NCI-H187 treated with DMSO at 0.1 percent for 48 hours (cell line): Measurements from ENCODE around the gene ZKSCAN1.

ENCODE experiments used
- DNase-seq: peaks from one replicate; lab custom pipeline; 2025; lab: John Stamatoyannopoulos, UW

The ZKSCAN1 gene

DNA sequence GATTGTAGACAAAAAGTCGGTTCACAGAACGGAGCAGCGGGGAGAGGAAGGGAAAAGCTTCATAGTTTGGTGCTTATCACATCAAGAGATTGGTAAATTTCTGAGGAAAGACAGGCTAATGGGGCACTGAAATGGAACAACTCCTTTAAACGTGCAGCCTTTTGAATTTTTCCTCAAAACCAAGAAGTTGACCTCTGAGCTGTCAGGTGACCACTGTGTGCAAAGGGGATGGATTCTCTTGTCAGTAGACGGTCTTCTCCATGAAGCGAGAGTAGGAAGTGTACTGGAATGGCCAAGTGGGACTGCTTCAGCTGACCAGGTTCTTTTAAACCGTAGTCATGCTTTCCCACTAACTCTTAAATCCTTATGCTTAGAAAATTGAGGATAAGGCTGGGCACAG, 22.9 kb downstream of the ZKSCAN1 start:
- no peak for DNase-seq

DNA sequence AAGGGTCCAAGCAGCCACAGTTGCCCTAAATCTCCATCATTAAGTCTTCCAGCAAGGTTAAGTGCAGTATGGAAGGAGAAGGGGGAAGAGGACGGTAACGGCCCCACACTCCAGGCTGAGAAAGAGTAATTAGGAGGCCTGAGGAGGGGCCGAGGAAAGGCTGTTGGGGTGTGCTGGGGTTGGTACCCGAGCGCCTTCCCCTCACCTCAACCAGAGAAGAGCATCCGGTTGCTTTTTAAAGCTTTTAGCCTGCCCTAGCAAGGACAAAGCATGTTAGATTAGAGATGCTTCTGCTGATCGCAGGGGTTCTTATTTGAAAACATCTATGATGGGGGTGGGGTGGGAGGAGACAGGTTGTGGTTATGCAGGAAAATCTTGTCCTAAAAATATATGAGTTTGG, 25.2 kb downstream of the ZKSCAN1 start:
- DNase-seq: no peak

DNA sequence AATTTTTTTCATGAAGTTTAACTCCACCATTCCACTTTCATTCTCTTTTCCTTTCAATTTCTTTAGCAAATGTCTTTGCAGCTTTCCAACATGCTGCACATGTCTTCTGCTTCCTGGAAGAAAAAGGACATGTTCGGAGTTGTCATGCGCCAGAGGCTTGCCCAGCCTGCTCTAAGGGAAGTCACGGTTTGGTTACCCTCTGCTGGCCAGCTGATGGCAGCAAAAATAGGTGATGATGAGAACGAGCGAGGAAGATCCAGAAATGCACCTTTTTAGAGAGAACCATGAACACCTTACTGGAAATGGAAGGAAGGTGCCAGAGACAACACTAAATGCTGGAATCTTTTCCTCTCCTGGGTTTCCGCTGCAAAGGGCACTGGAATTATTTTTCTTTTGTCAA, 29.3 kb downstream of the ZKSCAN1 start:
- DNase-seq: no peak

DNA sequence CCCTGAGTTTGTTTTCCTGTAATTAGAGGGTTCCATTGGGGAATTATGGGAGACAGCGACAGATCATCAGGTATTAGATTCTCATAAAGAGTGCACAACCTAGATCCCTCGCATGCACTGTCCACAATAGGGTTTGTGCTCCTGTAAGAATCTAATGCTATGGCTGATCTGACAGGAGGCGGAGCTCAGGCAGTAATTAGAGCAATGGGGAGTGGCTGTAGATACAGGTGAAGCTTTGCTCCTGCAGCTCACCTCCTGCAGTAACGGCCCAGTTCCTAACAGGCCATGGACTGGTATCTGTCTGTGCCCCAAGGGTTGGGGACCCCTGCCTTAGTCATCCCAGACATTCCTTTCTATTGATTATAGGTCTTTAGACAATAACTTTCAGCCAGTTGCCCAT, 33.3 kb downstream of the ZKSCAN1 start:
- DNase-seq: no peak

DNA sequence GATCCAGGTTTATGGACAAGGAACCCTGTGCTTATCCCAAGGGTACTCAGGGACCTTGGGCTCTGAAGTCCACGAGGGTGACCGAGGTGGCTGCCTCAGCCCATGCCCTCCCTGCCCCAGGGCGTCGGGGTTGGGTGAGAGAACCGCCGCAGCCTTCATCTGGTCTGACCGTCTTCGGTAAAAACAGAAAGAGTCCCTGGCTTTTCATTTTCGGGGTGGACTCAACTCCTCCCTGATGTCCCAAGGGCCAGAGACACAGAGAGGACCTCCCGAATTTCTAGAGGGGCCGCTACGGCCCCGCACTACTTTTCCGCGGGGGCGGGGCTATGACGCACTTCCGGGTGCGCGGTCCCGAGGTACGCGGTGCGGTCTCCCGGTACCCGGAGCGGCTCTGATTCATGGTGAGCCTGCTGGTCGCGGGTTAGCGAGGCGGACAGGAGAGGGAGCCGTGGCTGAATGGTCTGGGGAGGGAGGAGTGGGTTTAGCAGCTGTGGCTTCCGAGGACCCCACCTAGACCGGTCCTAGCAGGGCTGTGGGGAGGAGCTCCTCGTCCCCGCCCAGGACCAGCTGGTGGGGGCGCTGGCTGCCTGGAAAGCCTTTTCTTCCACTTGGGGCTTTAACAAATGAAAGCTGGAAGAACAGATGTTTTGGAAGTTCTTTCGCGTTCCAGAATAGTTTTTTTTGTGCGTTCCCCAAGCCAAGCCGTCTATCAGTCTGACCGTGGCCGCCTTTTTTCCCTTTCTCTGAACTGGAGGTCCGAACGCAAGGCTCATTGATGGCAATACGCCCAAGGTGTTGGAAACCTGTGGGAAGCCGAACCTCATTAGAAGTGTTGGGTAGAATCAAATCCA, 34.3 kb downstream of the ZKSCAN1 start, which contains the start of gene ZSCAN21:
TSS of gene ZSCAN21 (plus strand) at position 334 of the 851 bp plus-strand sequence. CDS start 7,233 bp downstream, outside the sequence.
- DNase-seq: peak; percentile 15

DNA sequence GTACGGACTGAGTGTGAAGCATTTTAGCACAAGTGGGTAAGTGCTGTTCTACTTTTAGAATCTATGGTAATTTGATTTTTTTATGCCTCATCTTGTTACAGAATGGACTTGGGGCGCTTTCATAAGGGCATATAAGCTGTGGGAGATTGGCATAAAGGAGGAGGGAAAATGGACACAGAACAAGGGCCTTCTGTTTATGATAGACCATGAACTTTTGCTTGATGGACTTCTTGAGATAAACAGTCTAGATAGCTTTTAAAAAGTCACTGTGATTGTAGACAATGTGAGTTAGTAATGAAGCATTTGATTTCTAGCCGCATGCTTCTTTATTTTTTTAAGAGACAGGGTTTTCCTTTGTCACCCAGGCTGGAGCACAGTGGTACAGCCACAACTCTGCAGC, 36.2 kb downstream of the ZKSCAN1 start:
- no peak for DNase-seq

DNA sequence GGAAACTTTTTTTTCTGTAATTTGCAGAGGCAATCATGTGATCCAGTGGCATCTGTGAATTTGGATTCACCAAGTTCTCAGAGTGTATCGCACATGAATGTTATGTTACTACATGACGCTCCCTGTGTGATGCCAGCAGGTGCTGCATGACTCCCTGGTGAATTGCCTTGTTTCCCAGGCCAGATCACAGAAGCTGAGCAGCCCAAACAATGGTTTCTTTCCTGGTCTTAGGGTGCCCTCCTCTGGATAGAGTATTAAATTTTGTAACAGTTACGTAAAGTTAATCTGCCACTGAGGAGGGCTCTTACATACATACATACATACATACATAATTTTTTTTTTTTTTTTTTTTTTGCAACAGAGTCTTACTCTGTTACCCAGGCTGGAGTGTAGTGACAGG, 37.8 kb downstream of the ZKSCAN1 start:
- DNase-seq: no peak

DNA sequence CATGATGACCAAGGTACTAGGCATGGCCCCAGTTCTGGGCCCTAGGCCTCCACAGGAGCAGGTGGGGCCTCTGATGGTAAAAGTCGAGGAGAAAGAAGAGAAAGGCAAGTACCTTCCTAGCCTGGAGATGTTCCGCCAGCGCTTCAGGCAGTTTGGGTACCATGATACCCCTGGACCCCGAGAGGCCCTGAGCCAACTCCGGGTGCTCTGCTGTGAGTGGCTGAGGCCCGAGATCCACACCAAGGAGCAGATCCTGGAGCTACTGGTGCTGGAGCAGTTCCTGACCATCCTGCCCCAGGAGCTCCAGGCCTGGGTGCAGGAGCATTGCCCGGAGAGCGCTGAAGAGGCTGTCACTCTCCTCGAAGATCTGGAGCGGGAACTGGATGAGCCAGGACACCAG, 41.6 kb downstream of the ZKSCAN1 start:
- no peak for DNase-seq

DNA sequence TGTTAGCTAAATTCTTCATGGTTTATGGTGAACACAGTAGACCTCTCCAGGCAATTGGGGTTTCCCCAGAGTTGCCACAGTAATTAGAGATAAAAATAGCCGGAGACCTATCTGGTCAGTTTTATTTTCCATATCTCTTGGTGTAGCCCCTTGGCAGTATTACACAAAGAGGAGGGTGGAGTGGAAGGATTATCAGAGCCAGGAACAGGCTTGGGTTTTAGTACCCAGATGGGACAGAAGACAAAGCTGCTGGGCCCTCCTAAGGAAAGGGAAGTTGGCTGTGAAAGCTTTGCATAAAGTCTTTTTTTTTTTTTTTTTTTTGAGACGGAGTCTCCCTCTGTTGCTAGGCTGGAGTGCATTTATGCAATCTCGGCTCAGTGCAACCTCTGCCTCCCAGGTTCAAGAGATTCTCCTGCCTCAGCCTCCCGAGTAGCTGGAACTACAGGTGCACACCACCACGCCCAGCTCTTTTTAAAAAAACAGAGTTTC, 43.9 kb downstream of the ZKSCAN1 start:
- DNase-seq: no peak

DNA sequence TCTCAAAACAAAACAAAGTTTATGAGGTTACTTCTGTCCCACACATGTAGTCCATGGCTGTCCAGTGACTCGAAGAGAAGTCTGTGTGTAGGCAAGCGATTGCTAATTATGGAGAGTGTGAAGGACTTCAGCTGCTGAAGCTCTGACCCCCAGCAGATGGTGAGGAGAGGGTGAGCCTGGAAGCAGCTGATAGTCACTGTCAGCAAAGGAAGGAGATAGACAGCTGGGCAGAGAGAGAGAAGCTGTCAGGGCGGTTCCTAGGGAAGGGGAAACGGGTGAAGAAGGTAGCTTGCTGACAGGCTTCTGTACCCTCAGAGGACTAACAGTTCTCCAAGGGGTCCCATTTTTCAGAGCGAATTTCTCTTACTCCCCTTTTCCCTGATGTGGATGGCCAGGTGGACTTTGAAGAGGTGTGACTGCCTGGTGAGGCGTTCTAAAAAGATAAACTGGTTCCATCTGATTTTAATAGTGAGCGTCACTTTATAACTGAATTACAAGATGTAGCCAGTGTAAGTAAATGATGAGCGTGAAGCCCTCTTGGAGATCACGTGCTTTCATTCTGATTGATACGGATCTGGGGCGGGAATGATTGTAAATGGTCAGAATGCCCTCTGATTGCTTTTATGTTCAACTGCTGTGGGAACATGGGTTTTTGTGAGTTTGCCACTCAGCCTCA, 46.3 kb downstream of the ZKSCAN1 start:
- DNase-seq: no peak

DNA sequence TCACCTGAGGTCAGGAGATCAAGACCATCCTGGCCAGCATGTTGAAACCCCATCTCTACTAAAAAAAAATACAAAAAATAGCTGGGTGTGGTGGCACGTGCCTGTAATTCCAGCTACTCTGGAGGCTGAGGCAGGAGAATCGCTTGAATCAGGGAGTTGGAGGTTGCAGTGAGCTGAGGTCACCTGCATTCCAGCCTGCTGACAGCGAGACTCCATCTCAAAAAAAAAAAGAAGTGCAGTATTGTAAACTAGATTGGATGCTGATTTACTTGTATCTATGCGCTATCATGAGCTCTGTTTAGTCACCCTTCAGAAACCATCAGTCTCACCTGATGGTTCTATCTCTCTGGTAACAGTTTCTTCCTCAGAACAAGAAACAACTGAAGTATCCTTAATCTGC, 48.0 kb downstream of the ZKSCAN1 start:
- no peak for DNase-seq

DNA sequence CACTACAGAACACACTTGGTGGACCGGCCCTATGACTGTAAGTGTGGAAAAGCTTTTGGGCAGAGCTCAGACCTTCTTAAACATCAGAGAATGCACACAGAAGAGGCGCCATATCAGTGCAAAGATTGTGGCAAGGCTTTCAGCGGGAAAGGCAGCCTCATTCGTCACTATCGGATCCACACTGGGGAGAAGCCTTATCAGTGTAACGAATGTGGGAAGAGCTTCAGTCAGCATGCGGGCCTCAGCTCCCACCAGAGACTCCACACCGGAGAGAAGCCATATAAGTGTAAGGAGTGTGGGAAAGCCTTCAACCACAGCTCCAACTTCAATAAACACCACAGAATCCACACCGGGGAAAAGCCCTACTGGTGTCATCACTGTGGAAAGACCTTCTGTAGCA, 48.8 kb downstream of the ZKSCAN1 start:
- no peak for DNase-seq

DNA sequence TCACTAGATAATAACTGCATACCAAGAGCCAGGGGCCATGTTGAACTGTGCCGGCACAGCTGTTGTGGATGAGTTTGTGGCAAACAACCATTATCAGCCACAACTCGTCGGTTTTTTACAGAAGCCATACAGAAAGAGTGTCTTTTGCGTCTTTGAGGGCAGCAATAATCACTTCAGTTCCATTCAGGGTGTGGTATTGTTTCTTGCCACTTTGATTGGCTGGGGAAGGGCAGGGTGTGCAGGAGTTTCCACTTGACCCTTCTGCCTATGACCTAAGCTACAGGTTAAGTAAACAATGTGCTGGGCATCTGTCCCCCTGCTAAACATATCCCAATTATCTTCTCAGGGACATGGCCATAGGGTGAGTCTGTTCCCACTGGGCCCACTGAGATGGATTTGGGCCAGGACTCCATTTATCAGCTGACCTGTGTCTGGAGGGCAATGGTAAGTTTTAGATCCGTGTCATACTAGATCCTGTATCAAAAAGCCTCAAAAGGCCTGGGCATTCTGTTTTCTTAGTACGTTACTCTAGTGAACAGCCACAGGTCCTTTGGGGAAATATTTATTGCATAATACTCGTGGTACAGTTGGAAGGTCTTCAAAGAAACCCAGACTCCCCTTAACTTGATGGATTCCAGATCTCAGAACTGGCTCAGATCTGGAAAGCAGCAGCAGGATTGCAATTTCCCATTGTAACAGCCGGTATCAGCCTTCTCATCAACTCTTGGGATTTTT, 50.2 kb downstream of the ZKSCAN1 start:
- no peak for DNase-seq

DNA sequence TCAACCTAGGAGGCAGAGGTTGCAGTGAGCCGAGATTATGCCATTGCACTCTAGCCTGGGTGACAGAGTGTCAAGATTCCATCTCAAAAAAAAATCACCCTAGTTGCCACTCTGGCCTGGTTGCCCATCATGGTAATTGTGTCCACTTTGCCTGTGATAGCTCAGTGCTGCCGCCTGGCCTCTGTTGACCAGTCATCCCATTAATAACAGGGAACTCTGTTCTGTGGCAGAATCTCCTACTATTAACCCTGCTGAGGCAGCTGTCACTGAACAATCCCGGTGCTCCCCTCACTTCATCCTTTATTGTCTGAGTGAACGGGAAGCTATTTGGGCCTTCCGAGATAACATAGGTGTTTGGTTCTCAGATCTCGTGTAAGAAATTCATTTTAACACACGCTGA, 51.6 kb downstream of the ZKSCAN1 start:
- no peak for DNase-seq

DNA sequence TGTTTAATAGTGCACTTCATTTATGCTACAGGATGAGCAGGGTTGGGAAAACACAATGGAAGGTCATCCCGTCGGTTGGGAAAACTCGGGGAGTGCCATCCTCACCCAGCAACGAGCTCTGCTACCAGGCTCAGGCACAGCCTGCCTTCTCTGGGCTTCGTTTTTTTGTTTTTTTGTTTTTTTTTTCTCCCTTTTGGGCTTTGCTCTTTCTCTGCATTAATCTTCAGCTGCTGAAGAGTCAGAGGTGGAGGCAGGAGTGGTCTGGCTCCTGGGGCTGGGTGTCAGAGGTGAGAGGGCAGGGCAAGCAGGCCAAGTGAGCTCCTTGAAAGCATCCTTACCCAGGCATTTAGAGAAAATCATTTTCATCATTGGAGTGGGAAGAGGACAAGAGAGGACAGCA, 54.6 kb downstream of the ZKSCAN1 start:
- DNase-seq: no peak

DNA sequence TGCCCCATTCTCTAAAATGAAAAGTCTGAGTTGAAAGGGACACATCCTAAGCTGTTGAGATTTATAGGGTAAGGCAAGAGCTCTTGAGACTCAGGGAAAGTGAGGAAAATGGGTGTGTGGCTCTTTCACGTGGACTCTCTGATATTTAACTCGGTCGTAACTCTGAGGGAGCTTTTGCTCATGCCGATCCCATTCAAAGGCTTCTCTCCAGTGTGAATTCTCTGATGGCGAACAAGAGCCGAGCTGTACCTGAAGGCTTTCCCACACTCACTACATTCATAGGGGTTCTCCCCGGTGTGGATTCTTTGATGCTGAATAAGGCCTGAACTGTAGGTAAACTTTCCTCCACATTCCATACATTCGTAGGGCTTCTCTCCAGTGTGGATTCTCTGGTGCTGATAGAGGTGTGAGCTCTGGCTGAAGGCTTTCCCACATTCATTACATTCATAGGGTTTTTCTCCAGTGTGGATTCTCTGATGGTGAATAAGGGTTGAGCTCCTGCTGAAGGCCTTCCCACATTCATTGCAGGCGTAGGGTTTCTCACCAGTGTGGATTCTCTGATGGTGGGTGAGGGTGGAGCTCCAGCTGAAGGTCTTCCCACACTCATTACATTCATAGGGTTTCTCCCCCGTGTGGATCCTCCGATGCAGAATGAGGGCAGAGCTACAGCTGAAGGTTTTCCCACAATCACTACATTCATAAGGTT, 55.8 kb downstream of the ZKSCAN1 start:
- DNase-seq: no peak

DNA sequence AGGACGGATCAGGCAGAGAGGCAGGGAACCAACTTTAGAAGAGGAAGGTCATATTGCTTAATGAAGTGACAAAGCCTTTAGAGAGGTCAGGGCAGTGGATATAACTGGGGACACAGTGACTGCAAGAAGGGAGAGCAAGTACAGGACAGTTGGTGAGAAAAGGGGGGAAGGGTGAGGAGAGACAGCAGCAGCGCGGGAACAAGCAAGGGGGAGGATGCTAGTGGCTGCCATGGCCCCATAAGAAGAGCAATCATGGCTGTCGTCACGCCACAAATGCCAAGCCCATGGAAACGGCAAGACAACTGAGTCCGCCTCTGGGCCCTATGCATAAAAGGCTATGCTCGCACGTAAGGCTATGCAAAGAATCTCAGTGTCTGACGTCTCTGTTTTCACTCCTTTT, 57.1 kb downstream of the ZKSCAN1 start:
- no peak for DNase-seq

DNA sequence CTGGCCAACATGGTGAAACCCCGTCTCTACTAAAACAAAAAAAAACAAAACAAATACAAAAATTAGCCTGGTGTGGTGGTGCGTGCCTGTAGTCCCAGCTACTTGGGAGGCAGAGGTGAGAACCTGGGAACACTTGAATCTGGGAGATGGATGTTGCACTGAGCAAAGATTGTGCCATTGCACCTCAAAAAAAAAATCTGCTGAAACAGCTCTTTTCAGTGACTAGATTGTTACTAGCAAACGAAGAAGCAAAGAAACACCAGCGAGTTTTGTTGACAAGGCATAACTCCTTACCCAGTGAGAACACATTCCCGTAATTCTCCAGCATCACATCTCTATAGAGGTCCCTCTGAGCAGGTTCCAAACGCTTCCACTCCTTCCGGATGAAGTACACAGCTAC, 59.4 kb downstream of the ZKSCAN1 start:
- no peak for DNase-seq

DNA sequence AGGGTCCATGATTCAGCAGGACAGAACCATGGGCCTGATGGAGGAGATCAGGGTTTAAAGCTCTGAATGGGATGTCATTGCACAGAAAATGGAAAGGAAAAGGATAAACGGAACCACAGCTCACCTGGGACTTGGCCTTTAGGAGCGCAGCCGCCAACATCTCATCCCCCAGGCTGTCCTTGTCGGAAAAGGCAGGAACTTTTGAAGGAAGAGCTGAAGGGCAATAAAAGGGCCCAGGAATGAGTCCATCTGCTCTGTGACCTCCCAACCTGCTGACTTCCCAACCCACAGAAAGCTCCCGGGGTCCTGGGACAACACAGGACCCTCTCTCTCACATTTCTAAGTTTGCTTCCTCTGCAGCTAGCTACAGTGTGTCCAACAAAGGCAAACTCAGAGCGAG, 60.0 kb downstream of the ZKSCAN1 start:
- DNase-seq: no peak

DNA sequence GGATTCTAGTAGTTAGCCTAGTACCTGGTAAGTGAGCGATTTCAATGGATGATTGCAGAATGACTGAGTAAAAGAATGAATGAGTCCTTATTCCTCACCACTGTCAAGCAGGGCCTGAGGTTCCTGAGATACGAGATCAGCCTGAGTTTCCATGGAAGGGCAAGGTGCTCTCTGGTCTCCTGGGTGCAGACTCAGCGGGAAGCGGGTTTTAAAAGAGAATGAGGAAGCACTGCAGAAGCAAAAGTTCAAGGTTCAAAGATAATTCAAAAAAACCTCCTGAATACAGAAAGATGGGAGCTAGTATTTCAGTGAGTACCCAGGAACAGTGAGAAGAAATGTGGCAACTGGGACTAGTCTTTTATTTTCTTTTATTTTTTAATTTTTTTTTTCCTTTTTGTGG, 61.8 kb downstream of the ZKSCAN1 start:
- DNase-seq: no peak

DNA sequence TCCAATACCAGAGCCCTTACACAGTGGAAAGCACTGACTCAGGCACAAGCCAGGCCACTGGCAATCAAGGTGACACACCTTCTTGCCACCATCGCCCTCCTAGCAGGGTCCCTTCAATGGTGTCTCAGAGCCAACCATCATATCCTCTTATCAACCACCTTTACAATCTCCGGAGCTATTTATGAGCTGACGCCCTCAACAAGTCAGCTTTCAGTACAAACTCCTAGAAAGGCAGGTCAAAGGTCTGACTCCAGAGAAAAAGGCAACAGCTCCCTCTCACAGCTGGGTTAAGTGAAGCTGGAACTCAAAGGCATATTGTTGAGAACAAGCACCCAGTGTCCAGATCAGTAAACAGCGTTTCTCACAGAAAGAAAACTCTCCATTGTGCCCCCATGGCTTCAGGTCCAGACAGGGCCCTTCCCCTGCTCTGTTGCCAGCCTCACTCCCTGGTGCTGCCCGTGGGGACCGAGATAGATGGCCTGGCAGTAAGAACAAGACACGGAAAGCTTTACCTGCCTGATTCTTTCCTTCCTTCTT, 63.7 kb downstream of the ZKSCAN1 start:
- DNase-seq: no peak
